ENCODE data around the gene RAPSN. TPM values are rescaled to one million over a fixed set of nuclear protein-coding genes. Genes with fewer than 3 reads are reported as not detected.

The RAPSN gene
- total RNA-seq, 1 donor from 2014 or later = 0.54 TPM

DNA sequence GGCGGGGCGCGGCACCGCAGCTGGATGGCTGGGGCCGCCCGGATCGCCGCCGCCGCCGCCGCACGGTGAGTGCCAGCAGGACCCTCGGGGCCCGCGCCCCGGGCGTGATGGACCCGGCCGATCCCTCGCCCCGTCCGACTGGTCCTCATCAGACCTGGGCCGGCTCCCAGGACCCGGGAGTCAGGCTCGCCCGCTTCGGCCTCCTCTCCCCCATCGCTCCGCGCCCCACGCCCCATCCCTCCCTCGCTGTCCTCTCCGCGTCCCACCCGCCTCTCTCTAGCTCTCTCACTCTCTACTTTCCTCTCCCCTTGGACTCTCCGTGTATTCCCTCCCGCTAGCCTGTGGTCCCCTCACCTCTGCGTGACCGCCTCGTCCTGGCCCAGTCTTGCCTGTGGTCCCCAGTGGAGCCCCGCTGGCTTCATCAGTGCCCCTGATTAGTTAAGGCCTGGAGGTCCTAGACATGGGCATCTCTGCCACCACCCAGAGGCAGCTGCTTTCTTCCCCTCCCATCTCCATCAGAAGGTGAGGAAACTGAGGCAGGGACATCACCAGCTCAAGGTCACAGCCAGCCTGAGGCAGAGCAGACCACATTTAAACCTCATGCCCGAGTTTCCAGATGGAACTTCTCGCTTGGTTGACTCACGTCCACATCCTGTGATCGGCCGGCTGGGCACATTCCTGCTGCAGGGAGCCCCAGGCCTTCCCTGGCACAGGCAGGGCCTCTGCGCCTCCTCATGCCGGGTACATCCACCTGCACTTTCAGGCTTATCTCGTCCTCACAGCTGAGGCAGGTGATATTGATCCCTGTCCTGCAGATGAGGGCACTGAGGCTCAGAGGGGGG lies 40.1 kb downstream of the RAPSN start:
- DNase-seq = no peak
- H3K4me1 Mint-ChIP-seq (ENCODE audit: low read depth, unreplicated experiment) = peaks cover 11% of the 10 kb centered on the region
- peaks cover 14% of the 10 kb centered on the region for H3K27me3 Mint-ChIP-seq (ENCODE audit: unreplicated experiment)
- TF ChIP-seq, protein P1, sequence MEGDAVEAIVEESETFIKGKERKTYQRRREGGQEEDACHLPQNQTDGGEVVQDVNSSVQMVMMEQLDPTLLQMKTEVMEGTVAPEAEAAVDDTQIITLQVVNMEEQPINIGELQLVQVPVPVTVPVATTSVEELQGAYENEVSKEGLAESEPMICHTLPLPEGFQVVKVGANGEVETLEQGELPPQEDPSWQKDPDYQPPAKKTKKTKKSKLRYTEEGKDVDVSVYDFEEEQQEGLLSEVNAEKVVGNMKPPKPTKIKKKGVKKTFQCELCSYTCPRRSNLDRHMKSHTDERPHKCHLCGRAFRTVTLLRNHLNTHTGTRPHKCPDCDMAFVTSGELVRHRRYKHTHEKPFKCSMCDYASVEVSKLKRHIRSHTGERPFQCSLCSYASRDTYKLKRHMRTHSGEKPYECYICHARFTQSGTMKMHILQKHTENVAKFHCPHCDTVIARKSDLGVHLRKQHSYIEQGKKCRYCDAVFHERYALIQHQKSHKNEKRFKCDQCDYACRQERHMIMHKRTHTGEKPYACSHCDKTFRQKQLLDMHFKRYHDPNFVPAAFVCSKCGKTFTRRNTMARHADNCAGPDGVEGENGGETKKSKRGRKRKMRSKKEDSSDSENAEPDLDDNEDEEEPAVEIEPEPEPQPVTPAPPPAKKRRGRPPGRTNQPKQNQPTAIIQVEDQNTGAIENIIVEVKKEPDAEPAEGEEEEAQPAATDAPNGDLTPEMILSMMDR (IDR thresholded peaks at IDR 0.05; ENCODE audit: partially characterized antibody, unreplicated experiment) = no peak
- H3K4me3 Mint-ChIP-seq (ENCODE audit: unreplicated experiment) = peak overlapping the region; percentile 92
- peaks cover 3% of the 10 kb centered on the region for H3K36me3 Mint-ChIP-seq (ENCODE audit: unreplicated experiment)
- H3K9me3 Mint-ChIP-seq (ENCODE audit: unreplicated experiment) = peaks cover 10% of the 10 kb centered on the region
- H3K27ac Mint-ChIP-seq (ENCODE audit: unreplicated experiment) = peak overlapping the region; percentile 80

DNA sequence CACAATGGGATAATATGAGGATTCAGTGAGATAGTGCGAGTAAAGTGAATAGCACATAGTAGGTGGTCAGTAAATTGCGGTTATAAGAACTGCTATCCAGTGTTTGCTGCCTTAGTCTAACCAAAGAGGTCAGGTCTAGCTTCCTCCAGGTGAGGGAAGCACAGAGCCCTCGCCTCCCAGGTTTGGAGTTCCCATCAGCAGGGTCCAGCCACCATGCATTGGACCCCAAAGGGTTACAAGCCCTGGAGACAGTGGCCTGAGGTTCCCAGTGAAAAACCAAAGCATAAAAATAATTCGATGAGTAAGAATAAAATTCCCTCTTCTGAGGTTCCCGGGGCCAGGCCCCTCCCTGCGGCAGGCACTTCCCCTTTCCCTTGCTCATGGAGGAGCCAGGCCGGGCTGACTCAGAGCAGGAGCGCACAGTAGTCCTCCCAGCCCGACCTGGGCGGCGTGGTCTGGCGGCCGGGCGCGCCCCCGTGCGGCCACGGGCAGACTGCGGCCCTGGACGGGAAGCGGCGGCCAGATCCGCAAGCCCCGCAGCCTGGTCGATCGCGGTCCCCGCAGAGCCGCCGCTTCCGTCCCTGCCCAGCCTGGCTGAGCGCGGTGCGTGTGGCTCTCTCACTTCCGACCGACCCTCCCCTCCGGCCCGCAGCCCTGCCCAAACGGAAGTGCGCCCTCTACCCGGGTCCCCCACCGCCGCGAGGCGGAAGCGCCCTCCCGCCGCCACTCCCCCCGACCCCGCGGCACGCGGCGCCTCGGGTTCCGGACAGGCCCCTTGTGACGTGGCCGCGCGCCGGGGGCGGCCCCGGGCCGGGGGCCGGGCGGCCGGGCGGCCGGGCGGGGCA lies 41.0 kb downstream of the RAPSN start, which contains the start of gene SLC39A13:
Gene SLC39A13 (plus strand): TSS at position 845 of the 845 bp plus-strand sequence. CDS start 1,505 bp downstream, outside the sequence.
- peaks cover 15% of the 10 kb centered on the region for H3K4me1 Mint-ChIP-seq (ENCODE audit: low read depth, unreplicated experiment)
- peak; percentile 96 for DNase-seq
- TF ChIP-seq, protein P1 (IDR thresholded peaks at IDR 0.05; ENCODE audit: partially characterized antibody, unreplicated experiment) = peak; percentile 85
- peak within 1 kb of the TSS; percentile 92 for H3K4me3 Mint-ChIP-seq (ENCODE audit: unreplicated experiment)
- H3K27ac Mint-ChIP-seq (ENCODE audit: unreplicated experiment) = peak within 1 kb of the TSS; percentile 93
- no peaks in the 10 kb centered on the region for H3K36me3 Mint-ChIP-seq (ENCODE audit: unreplicated experiment)
- H3K27me3 Mint-ChIP-seq (ENCODE audit: unreplicated experiment) = peaks cover 11% of the 10 kb centered on the region
- H3K9me3 Mint-ChIP-seq (ENCODE audit: unreplicated experiment) = peaks cover 10% of the 10 kb centered on the region

DNA sequence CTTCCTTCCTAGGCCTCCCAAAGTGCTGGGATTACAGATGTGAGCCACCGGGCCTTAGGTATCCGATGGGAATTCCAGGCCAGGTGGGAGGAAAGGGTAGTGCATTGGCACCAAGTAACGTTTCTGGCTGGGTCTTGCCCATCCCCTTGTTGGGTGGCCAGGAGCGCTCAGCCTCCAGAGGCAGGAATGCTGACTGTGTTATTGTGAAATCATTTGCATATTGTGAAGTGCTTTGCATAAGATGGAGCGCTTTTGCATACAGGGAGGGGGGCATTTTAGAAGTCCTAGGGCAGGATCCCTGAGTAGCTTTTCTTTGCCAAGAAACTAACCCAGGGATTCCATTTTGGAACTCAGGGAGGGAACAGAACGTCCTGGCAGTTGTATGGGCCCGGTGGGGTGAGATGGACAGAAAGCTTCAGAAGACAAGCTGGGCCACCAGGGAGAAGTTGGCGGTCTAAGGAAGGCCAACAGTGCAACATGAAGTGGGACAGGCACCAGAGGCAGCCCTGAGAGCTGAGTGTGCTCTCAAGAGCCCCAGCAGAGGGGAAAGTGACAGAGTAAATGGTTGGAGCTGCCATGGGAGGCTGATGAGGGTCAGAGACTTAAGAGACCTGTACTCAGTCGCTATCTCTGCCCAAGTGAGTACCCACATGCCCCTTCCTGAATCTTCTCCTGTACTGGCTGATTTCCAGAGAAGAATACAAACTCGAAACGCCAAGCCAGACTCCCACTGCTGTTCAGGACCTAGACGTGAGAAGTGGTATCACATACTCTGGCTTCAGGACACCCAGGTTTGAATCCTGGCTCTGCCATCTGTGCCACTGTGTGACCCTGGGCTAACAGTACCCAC lies 41.8 kb downstream of the RAPSN start:
- Mint-ChIP-seq H3K9me3 (ENCODE audit: unreplicated experiment) (peaks cover 10% of the 10 kb centered on the region), H3K4me3 (ENCODE audit: unreplicated experiment) (peak overlapping the region; percentile 91), H3K27ac (ENCODE audit: unreplicated experiment) (peak overlapping the region; percentile 93), H3K36me3 (ENCODE audit: unreplicated experiment) (no peaks in the 10 kb centered on the region), H3K27me3 (ENCODE audit: unreplicated experiment) (peaks cover 11% of the 10 kb centered on the region), H3K4me1 (ENCODE audit: low read depth, unreplicated experiment) (peaks cover 18% of the 10 kb centered on the region)
- TF ChIP-seq, protein P1 (IDR thresholded peaks at IDR 0.05; ENCODE audit: partially characterized antibody, unreplicated experiment) = no peak
- no peak for DNase-seq

DNA sequence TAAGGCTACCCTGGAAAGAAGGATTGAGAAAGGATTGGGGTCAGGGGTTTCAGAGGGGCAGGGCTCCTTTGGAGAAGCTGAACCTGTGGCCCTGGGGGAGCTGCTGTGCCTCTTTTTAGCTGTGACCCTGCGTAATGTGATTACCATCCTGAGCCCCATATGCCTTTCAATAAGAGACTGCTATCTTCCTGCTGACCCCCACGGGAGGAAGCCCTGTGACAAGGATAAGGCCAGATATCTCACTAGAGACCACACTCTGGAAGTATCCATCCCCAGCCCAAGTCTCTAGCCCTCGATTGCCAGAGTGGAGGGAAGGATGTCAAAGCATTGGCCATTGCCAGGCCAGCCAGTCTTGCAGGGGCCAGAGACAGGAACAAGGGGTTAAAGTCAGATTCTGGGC lies 45.4 kb downstream of the RAPSN start:
- peaks cover 2% of the 10 kb centered on the region for H3K27me3 Mint-ChIP-seq (ENCODE audit: unreplicated experiment)
- H3K4me1 Mint-ChIP-seq (ENCODE audit: low read depth, unreplicated experiment) = peaks cover 31% of the 10 kb centered on the region
- H3K36me3 Mint-ChIP-seq (ENCODE audit: unreplicated experiment) = no peaks in the 10 kb centered on the region
- TF ChIP-seq, protein P1 (IDR thresholded peaks at IDR 0.05; ENCODE audit: partially characterized antibody, unreplicated experiment) = no peak
- H3K9me3 Mint-ChIP-seq (ENCODE audit: unreplicated experiment) = peaks cover 11% of the 10 kb centered on the region
- no peak overlapping the region for H3K4me3 Mint-ChIP-seq (ENCODE audit: unreplicated experiment)
- H3K27ac Mint-ChIP-seq (ENCODE audit: unreplicated experiment) = peak overlapping the region; percentile 22
- no peak for DNase-seq

Data from glutamatergic neuron (in vitro differentiated cells).